IMR-90 (cell line): ENCODE results near the gene CTNNA2. TPM values are rescaled to one million over a fixed set of nuclear protein-coding genes. Genes with fewer than 3 reads are reported as not detected.

ENCODE experiments used
- ATAC-seq: fragments of 200-7000 bp; cut with Tn5 transposase; 2 replicates; pipeline ENCODE4 v1.9.1; 2020; ENCODE audit warnings: low read depth, mild to moderate bottlenecking, moderate library complexity
- BruUV-seq: library from RNA; stranded (reverse); fragments of 400-500 nt; replicated peaks from 2 replicates; lab custom pipeline; 2021; lab: Mats Ljungman, UMichigan
- CTCF ChIA-PET: fragments of 300-600 bp; formaldehyde crosslinking; extraction: SDS; loops from one replicate; lab custom pipeline; 2021; ENCODE audit warnings: antibody characterized with exemption; lab: Yijun Ruan, JAX
- POLR2A ChIA-PET: fragments of 300-600 bp; sonication (Branson Sonifier 250); formaldehyde crosslinking; loops from one replicate; lab custom pipeline; 2022; ENCODE audit warnings: antibody characterized with exemption; ENCODE audit not compliant: unreplicated experiment; lab: Charles Lee
- DNase-seq: peaks from one replicate; pipeline ENCODE4 v3.0.0; 2013
- H2AFZ ChIP-seq: replicated peaks from 2 replicates; pipeline ENCODE3; 2013; ENCODE audit warnings: low read length, mild to moderate bottlenecking; ENCODE audit not compliant: poor library complexity
- H2AK5ac ChIP-seq: 2 replicates; pipeline ENCODE4 v1.6.1; 2013; ENCODE audit warnings: low read depth, low read length, inconsistent platforms
- H2AK9ac ChIP-seq: replicated peaks from 2 replicates; pipeline ENCODE3; 2013; ENCODE audit warnings: mild to moderate bottlenecking, low read depth, low read length, moderate library complexity; ENCODE audit not compliant: poor library complexity
- H2BK120ac ChIP-seq: 2 replicates; pipeline ENCODE4 v1.6.1; 2013; ENCODE audit warnings: low read depth, low read length, inconsistent platforms
- H2BK15ac ChIP-seq: 3 replicates; pipeline ENCODE4 v1.6.1; 2013; ENCODE audit warnings: low read depth, low read length, inconsistent platforms
- H2BK20ac ChIP-seq: 2 replicates; pipeline ENCODE4 v1.6.1; 2013; ENCODE audit warnings: low read depth, mild to moderate bottlenecking, inconsistent platforms, low read length, moderate library complexity
- H2BK5ac ChIP-seq: 2 replicates; pipeline ENCODE4 v1.6.1; 2013; ENCODE audit warnings: mild to moderate bottlenecking, low read depth, low read length, inconsistent platforms; ENCODE audit not compliant: poor library complexity, severe bottlenecking
- H3K14ac ChIP-seq: replicated peaks from 2 replicates; pipeline ENCODE4 v1.6.1; 2013; ENCODE audit warnings: low read depth, low read length, inconsistent platforms
- H3K18ac ChIP-seq: 2 replicates; pipeline ENCODE4 v1.6.1; 2013; ENCODE audit warnings: low read depth, low read length, control low read depth
- H3K23ac ChIP-seq: 2 replicates; pipeline ENCODE4 v1.6.1; 2013; ENCODE audit warnings: low read depth, low read length, inconsistent platforms
- H3K27ac ChIP-seq: 2 replicates; pipeline ENCODE4 v1.5.1; 2013; ENCODE audit warnings: mild to moderate bottlenecking, control low read depth, low read length; ENCODE audit not compliant: insufficient read depth
- H3K27me3 ChIP-seq: 2 replicates; pipeline ENCODE4 v1.6.1; 2013; ENCODE audit warnings: low read length; ENCODE audit not compliant: control insufficient read depth, insufficient read depth
- H3K36me3 ChIP-seq: 2 replicates; pipeline ENCODE4 v1.6.1; 2013; ENCODE audit warnings: low read length, mixed read lengths; ENCODE audit not compliant: control insufficient read depth, insufficient read depth
- H3K4ac ChIP-seq: 2 replicates; pipeline ENCODE4 v1.6.1; 2013; ENCODE audit warnings: low read depth, low read length, inconsistent platforms
- H3K4me1 ChIP-seq: 2 replicates; pipeline ENCODE4 v1.6.1; 2013; ENCODE audit warnings: low read length, mixed read lengths; ENCODE audit not compliant: control insufficient read depth, insufficient read depth
- H3K4me2 ChIP-seq: 2 replicates; pipeline ENCODE4 v1.6.1; 2013; ENCODE audit warnings: low read depth, mild to moderate bottlenecking, control low read depth, low read length, moderate library complexity
- H3K4me3 ChIP-seq: 2 replicates; pipeline ENCODE4 v1.5.1; 2013; ENCODE audit warnings: low read depth, mild to moderate bottlenecking, control low read depth, low read length, moderate library complexity; ENCODE audit not compliant: insufficient read depth
- H3K56ac ChIP-seq: 2 replicates; pipeline ENCODE4 v1.6.1; 2013; ENCODE audit warnings: low read length, inconsistent platforms; ENCODE audit not compliant: insufficient read depth; ENCODE audit errors: extremely low read depth
- H3K79me1 ChIP-seq, 2 experiments: 2 replicates each; pipeline ENCODE4 v1.6.1; 2013; ENCODE audit warnings: low read length in 2 of 2, inconsistent platforms in 1 of 2, low read depth in 1 of 2
- H3K9ac ChIP-seq: 2 replicates; pipeline ENCODE4 v1.6.1; 2013; ENCODE audit warnings: low read depth, low read length, control low read depth
- H3K9me1 ChIP-seq: 2 replicates; pipeline ENCODE4 v1.6.1; 2013; ENCODE audit warnings: low read length, inconsistent platforms; ENCODE audit not compliant: insufficient read depth
- H3K9me3 ChIP-seq: 2 replicates; pipeline ENCODE4 v1.6.1; 2013; ENCODE audit warnings: low read length; ENCODE audit not compliant: control insufficient read depth, insufficient read depth
- H4K20me1 ChIP-seq: 2 replicates; pipeline ENCODE4 v1.6.1; 2013; ENCODE audit warnings: low read length, inconsistent platforms; ENCODE audit not compliant: insufficient read depth
- H4K5ac ChIP-seq: 2 replicates; pipeline ENCODE4 v1.6.1; 2013; ENCODE audit warnings: mild to moderate bottlenecking, low read depth, low read length, control low read depth
- H4K8ac ChIP-seq, 2 experiments: 2 replicates each; pipeline ENCODE4 v1.6.1; 2013; ENCODE audit warnings: low read depth in 2 of 2, low read length in 2 of 2, control low read depth in 1 of 2, inconsistent platforms in 1 of 2
- H4K91ac ChIP-seq: 2 replicates; pipeline ENCODE4 v1.6.1; 2013; ENCODE audit warnings: low read depth, low read length, inconsistent platforms; ENCODE audit not compliant: insufficient read depth
- BHLHE40 ChIP-seq: fragments of 150-350 bp; IDR thresholded peaks from 2 replicates; pipeline ENCODE4 v1.6.1; 2016; ENCODE audit warnings: mild to moderate bottlenecking, low read depth, low read length
- CEBPB ChIP-seq: IDR thresholded peaks from 2 replicates; pipeline ENCODE4 v1.6.1; 2012; ENCODE audit warnings: low read depth, low read length, improper control_type of control experiment
- CHD1 ChIP-seq: IDR thresholded peaks from 2 replicates; pipeline ENCODE4 v1.6.1; 2012; ENCODE audit warnings: low read depth, low read length, improper control_type of control experiment
- CTCF ChIP-seq: conservative IDR thresholded peaks from 2 replicates; pipeline ENCODE4 v1.5.1; 2012; ENCODE audit warnings: mild to moderate bottlenecking, low read depth, low read length, improper control_type of control experiment
- ELK1 ChIP-seq: fragments of 150-350 bp; IDR thresholded peaks from 2 replicates; pipeline ENCODE4 v1.6.1; 2016; ENCODE audit warnings: low read depth, mild to moderate bottlenecking, low read length, moderate library complexity, borderline replicate concordance
- FOS ChIP-seq: fragments of 150-350 bp; IDR thresholded peaks from 2 replicates; pipeline ENCODE4 v1.6.1; 2016; ENCODE audit warnings: low read depth, low read length
- MAFK ChIP-seq: IDR thresholded peaks from 2 replicates; pipeline ENCODE4 v1.6.1; 2012; ENCODE audit warnings: low read depth, low read length, improper control_type of control experiment
- MAZ ChIP-seq: IDR thresholded peaks from 2 replicates; pipeline ENCODE4 v1.6.1; 2012; ENCODE audit warnings: low read depth, mild to moderate bottlenecking, low read length, improper control_type of control experiment, moderate library complexity, borderline replicate concordance
- MXI1 ChIP-seq: IDR thresholded peaks from 2 replicates; pipeline ENCODE4 v1.6.1; 2012; ENCODE audit warnings: low read depth, mild to moderate bottlenecking, low read length, moderate library complexity, borderline replicate concordance
- NFE2L2 ChIP-seq: fragments of 150-350 bp; IDR thresholded peaks from 2 replicates; pipeline ENCODE4 v1.6.1; 2016; ENCODE audit warnings: low read depth, mild to moderate bottlenecking, low read length
- POLR2A ChIP-seq: IDR thresholded peaks from 2 replicates; pipeline ENCODE4 v1.6.1; 2012; ENCODE audit warnings: mild to moderate bottlenecking, low read depth, low read length
- RAD21 ChIP-seq: IDR thresholded peaks from 2 replicates; pipeline ENCODE4 v1.6.1; 2012; ENCODE audit warnings: low read length, improper control_type of control experiment
- RCOR1 ChIP-seq: IDR thresholded peaks from 2 replicates; pipeline ENCODE4 v1.6.1; 2012; ENCODE audit warnings: mild to moderate bottlenecking, low read length, improper control_type of control experiment; ENCODE audit not compliant: insufficient replicate concordance
- RFX5 ChIP-seq: IDR thresholded peaks from 2 replicates; pipeline ENCODE4 v1.8.0; 2012; ENCODE audit warnings: low read depth, mild to moderate bottlenecking, low read length, moderate library complexity
- SMC3 ChIP-seq: fragments of 150-350 bp; IDR thresholded peaks from 2 replicates; pipeline ENCODE4 v1.6.1; 2016; ENCODE audit warnings: low read depth, mild to moderate bottlenecking, antibody characterized with exemption, low read length, moderate library complexity
- USF2 ChIP-seq: fragments of 150-350 bp; IDR thresholded peaks from 2 replicates; pipeline ENCODE4 v1.6.1; 2017; ENCODE audit warnings: mild to moderate bottlenecking, antibody characterized with exemption, low read length, low read depth
- WGBS, 2 experiments: methylation state at CpG; one replicate each; pipeline versions ENCODE4 v1.1.5 to v1.1.7; 2013; ENCODE audit warnings: missing lambda C conversion rate in 2 of 2; ENCODE audit not compliant: insufficient read length in 1 of 2; ENCODE audit errors: extremely low coverage in 2 of 2; 5-methylcytosine and 5-hydroxymethylcytosine counted together
- dilution Hi-C: fragments of 300-500 bp; cut with HindIII; formaldehyde crosslinking; loops from one replicate; pipeline ENCODE4 v1.14.3; 2018; ENCODE audit warnings: low sequenced_read_pairs; ENCODE audit not compliant: unreplicated experiment
- in situ Hi-C: fragments of 300-500 bp; cut with MboI; formaldehyde crosslinking; loops from 3 replicates; pipeline ENCODE4 v1.14.3; 2019; ENCODE audit warnings: low sequenced_read_pairs, inconsistent platforms, mixed read lengths
- intact Hi-C: fragments of 100-400 bp; cut with micrococcal nuclease; formaldehyde crosslinking; loops from 2 replicates; pipeline ENCODE4 v1.10.0; 2022
- polyA plus RNA-seq, 3 experiments: library from polyadenylated mRNA; depleted of rRNA; stranded (reverse); fragments of >200 nt; gene quantifications; 2 replicates each; pipeline ENCODE4 v1.2.3, GENCODE V29; 2012; ENCODE audit warnings: low replicate concordance in 1 of 3
- total RNA-seq: library from RNA; depleted of rRNA; stranded (reverse); fragments of >200 nt; gene quantifications from 2 replicates; pipeline ENCODE4 v1.2.3, GENCODE V29; 2012

The CTNNA2 gene
- total and polyA plus RNA-seq, 2 of the 4 experiments (the other 2 are of a cell fraction): not detected

- CTCF ChIA-PET: interaction anchor here (0.6 to 1.8 kb wide), 6 partner anchors 10 to 172 kb away, joined by 3 to 7 read pairs (median 4); no protein-coding TSS in a partner anchor
- dilution Hi-C loops: no loop called here
Measured at GRCh38 chr2:80086831-80087230, 574.0 kb downstream of the CTNNA2 start.

More at GRCh38 chr2:80086831-80087230, 574.0 kb downstream of the CTNNA2 start:
- H4K91ac ChIP-seq: no peak overlapping the region
- POLR2A ChIA-PET: no interaction called here
- H3K4ac ChIP-seq: no peak overlapping the region; the same call in 1 of the 2 replicates
- peak; percentile 94 for DNase-seq
- peak overlapping the region; percentile 68; the same call in 1 of the 3 replicates for H2BK15ac ChIP-seq
- H3K56ac ChIP-seq: no peak overlapping the region
- H3K9me3 ChIP-seq: no peaks in the 10 kb centered on the region
- H3K4me3 ChIP-seq: no peak overlapping the region
- intact Hi-C loops: loop anchor here (5.0 kb wide), 1 partner anchor 155 kb away; no protein-coding TSS in a partner anchor
- peak overlapping the region; percentile 33; the same call in 1 of the 2 replicates for H3K18ac ChIP-seq
- H3K4me2 ChIP-seq: no peak overlapping the region; the same call in 1 of the 2 replicates
- H3K27ac ChIP-seq: no peak overlapping the region
- no peaks in the 10 kb centered on the region for H3K27me3 ChIP-seq
- H3K23ac ChIP-seq: no peak overlapping the region
- ATAC-seq: peak; percentile 97
- no peak overlapping the region for H2AK5ac ChIP-seq
- BruUV-seq: no TSS peak
- TF ChIP-seq MAZ (no peak), SMC3 (peak; percentile 41), MXI1 (no peak), CTCF (peak; percentile 43), RAD21 (peak; percentile 56), BHLHE40 (no peak), RCOR1 (no peak), POLR2A (no peak), FOS (peak; percentile 66; the same call in 1 of the 2 replicates), CEBPB (peak; percentile 98), NFE2L2 (peak; percentile 86), ELK1 (no peak), MAFK (peak; percentile 79), RFX5 (no peak), CHD1 (no peak), USF2 (no peak)
- H4K20me1 ChIP-seq: no peaks in the 10 kb centered on the region
- H3K14ac ChIP-seq: no peak overlapping the region
- peak overlapping the region; percentile 71 for H2BK20ac ChIP-seq
- no peak overlapping the region for H4K5ac ChIP-seq
- no CpG with 5 or more reads among the region's 2 CpGs for WGBS, 2 experiments
- no peak overlapping the region for H3K9ac ChIP-seq
- H2BK5ac ChIP-seq: peak overlapping the region; percentile 76
- H2BK120ac ChIP-seq: no peak overlapping the region
- H4K8ac ChIP-seq: peak overlapping the region; percentile 5 to 50; a peak in 2 of 4 replicates
- in situ Hi-C loops: no loop called here
- peaks cover 8% of the 10 kb centered on the region for H3K4me1 ChIP-seq
- no peak overlapping the region for H2AK9ac ChIP-seq
- no peaks in the 10 kb centered on the region for H3K79me1 ChIP-seq
- H3K36me3 ChIP-seq: no peaks in the 10 kb centered on the region
- no peak overlapping the region for H2AFZ ChIP-seq
- H3K9me1 ChIP-seq: peaks cover 3% of the 10 kb centered on the region; the same call in 1 of the 2 replicates
